ENCODE data around the gene SH3GL2. TPM values are rescaled to one million over a fixed set of nuclear protein-coding genes. Genes with fewer than 3 reads are reported as not detected.

Gene SH3GL2
- total RNA-seq, 2 experiments from 2014 or later, result not detected

- Mint-ChIP-seq H3K27me3 (ENCODE audit: low read depth) (peaks cover 5% of the 10 kb centered on the region), H3K27ac (no peak overlapping the region), H3K4me3 (no peak overlapping the region), H3K4me1 (ENCODE audit: low read depth) (no peaks in the 10 kb centered on the region), H3K9me3 (no peaks in the 10 kb centered on the region), H3K36me3 (ENCODE audit: low read depth) (no peaks in the 10 kb centered on the region)
- CTCF ChIA-PET, result interaction anchor here (0.6 to 2.9 kb wide), 15 partner anchors 9 to 1628 kb away, joined by 3 to 9 read pairs (median 3); no protein-coding TSS in a partner anchor
- intact Hi-C loops (cut with micrococcal nuclease), result loop anchor here (1.0 to 2.0 kb wide), 4 partner anchors 402 to 1646 kb away; no protein-coding TSS in a partner anchor
- peak; percentile 63 for DNase-seq
Measured at GRCh38 chr9:17810728-17811571, 232.1 kb downstream of the SH3GL2 start.

GRCh38 chr9:17813798-17814197 is 234.9 kb downstream of the SH3GL2 start:
- no peaks in the 10 kb centered on the region for H3K9me3 Mint-ChIP-seq
- H3K4me3 Mint-ChIP-seq, result no peak overlapping the region
- intact Hi-C loops (cut with micrococcal nuclease), result no loop called here
- peaks cover 5% of the 10 kb centered on the region for H3K27me3 Mint-ChIP-seq (ENCODE audit: low read depth)
- CTCF ChIA-PET, result interaction anchor here (0.7 kb wide), 1 partner anchor 1132 kb away, joined by 3 read pairs; no protein-coding TSS in a partner anchor
- no peak overlapping the region for H3K27ac Mint-ChIP-seq
- DNase-seq, result no peak
- no peaks in the 10 kb centered on the region for H3K36me3 Mint-ChIP-seq (ENCODE audit: low read depth)
- no peaks in the 10 kb centered on the region for H3K4me1 Mint-ChIP-seq (ENCODE audit: low read depth)

- H3K4me3 Mint-ChIP-seq, result no peak overlapping the region
- H3K36me3 Mint-ChIP-seq (ENCODE audit: low read depth), result no peaks in the 10 kb centered on the region
- no peak overlapping the region for H3K27ac Mint-ChIP-seq
- DNase-seq, result no peak
- H3K27me3 Mint-ChIP-seq (ENCODE audit: low read depth), result peaks cover 5% of the 10 kb centered on the region
- no peaks in the 10 kb centered on the region for H3K4me1 Mint-ChIP-seq (ENCODE audit: low read depth)
- intact Hi-C loops (cut with micrococcal nuclease), result no loop called here
- CTCF ChIA-PET, result no interaction called here
- peaks cover 4% of the 10 kb centered on the region for H3K9me3 Mint-ChIP-seq
Measured at GRCh38 chr9:17816431-17817027, 237.7 kb downstream of the SH3GL2 start.

GRCh38 chr9:17824191-17824590 is 245.3 kb downstream of the SH3GL2 start:
- H3K27ac Mint-ChIP-seq, result no peak overlapping the region
- no peaks in the 10 kb centered on the region for H3K36me3 Mint-ChIP-seq (ENCODE audit: low read depth)
- CTCF ChIA-PET, result no interaction called here
- H3K4me1 Mint-ChIP-seq (ENCODE audit: low read depth), result no peaks in the 10 kb centered on the region
- intact Hi-C loops (cut with micrococcal nuclease), result no loop called here
- no peaks in the 10 kb centered on the region for H3K27me3 Mint-ChIP-seq (ENCODE audit: low read depth)
- no peak overlapping the region for H3K4me3 Mint-ChIP-seq
- peaks cover 4% of the 10 kb centered on the region for H3K9me3 Mint-ChIP-seq
- no peak for DNase-seq

- CTCF ChIA-PET, result no interaction called here
- no peaks in the 10 kb centered on the region for H3K36me3 Mint-ChIP-seq (ENCODE audit: low read depth)
- H3K27ac Mint-ChIP-seq, result no peak overlapping the region
- H3K9me3 Mint-ChIP-seq, result peaks cover 4% of the 10 kb centered on the region
- H3K27me3 Mint-ChIP-seq (ENCODE audit: low read depth), result no peaks in the 10 kb centered on the region
- no peak for DNase-seq
- intact Hi-C loops (cut with micrococcal nuclease), result no loop called here
- H3K4me1 Mint-ChIP-seq (ENCODE audit: low read depth), result no peaks in the 10 kb centered on the region
- no peak overlapping the region for H3K4me3 Mint-ChIP-seq
Measured at GRCh38 chr9:17824616-17825264, 245.9 kb downstream of the SH3GL2 start.

- Mint-ChIP-seq H3K27me3 (ENCODE audit: low read depth) (no peaks in the 10 kb centered on the region), H3K4me3 (no peak overlapping the region), H3K36me3 (ENCODE audit: low read depth) (no peaks in the 10 kb centered on the region), H3K9me3 (peaks cover 3% of the 10 kb centered on the region), H3K27ac (no peak overlapping the region), H3K4me1 (ENCODE audit: low read depth) (no peaks in the 10 kb centered on the region)
- intact Hi-C loops (cut with micrococcal nuclease), result no loop called here
- CTCF ChIA-PET, result no interaction called here
- DNase-seq, result no peak
Measured at GRCh38 chr9:17825265-17825659, 246.4 kb downstream of the SH3GL2 start.

GRCh38 chr9:17829064-17829463 is 250.2 kb downstream of the SH3GL2 start:
- Mint-ChIP-seq H3K9me3 (peaks cover 1% of the 10 kb centered on the region), H3K36me3 (ENCODE audit: low read depth) (no peaks in the 10 kb centered on the region), H3K27me3 (ENCODE audit: low read depth) (no peaks in the 10 kb centered on the region), H3K27ac (no peak overlapping the region), H3K4me3 (no peak overlapping the region), H3K4me1 (ENCODE audit: low read depth) (no peaks in the 10 kb centered on the region)
- intact Hi-C loops (cut with micrococcal nuclease), result no loop called here
- CTCF ChIA-PET, result interaction anchor here (1.7 kb wide), 1 partner anchor 18 kb away, joined by 5 read pairs; no protein-coding TSS in a partner anchor
- DNase-seq, result no peak

GRCh38 chr9:17829812-17830385 is 251.0 kb downstream of the SH3GL2 start:
- intact Hi-C loops (cut with micrococcal nuclease), result no loop called here
- Mint-ChIP-seq H3K36me3 (ENCODE audit: low read depth) (no peaks in the 10 kb centered on the region), H3K27ac (no peak overlapping the region), H3K4me3 (no peak overlapping the region), H3K4me1 (ENCODE audit: low read depth) (no peaks in the 10 kb centered on the region), H3K9me3 (peaks cover 4% of the 10 kb centered on the region), H3K27me3 (ENCODE audit: low read depth) (no peaks in the 10 kb centered on the region)
- CTCF ChIA-PET, result no interaction called here
- DNase-seq, result no peak

- no peaks in the 10 kb centered on the region for H3K27me3 Mint-ChIP-seq (ENCODE audit: low read depth)
Measured at GRCh38 chr9:17832812-17833211, 253.9 kb downstream of the SH3GL2 start.

GRCh38 chr9:17833846-17834245 is 255.0 kb downstream of the SH3GL2 start:
- no peak overlapping the region for H3K4me3 Mint-ChIP-seq
- CTCF ChIA-PET, result interaction anchor here (0.5 to 1.9 kb wide), 3 partner anchors 13 to 376 kb away, joined by 3 to 5 read pairs (median 3); no protein-coding TSS in a partner anchor
- no peaks in the 10 kb centered on the region for H3K27me3 Mint-ChIP-seq (ENCODE audit: low read depth)
- no peak for DNase-seq
- no peaks in the 10 kb centered on the region for H3K4me1 Mint-ChIP-seq (ENCODE audit: low read depth)
- no peak overlapping the region for H3K27ac Mint-ChIP-seq
- H3K36me3 Mint-ChIP-seq (ENCODE audit: low read depth), result no peaks in the 10 kb centered on the region
- H3K9me3 Mint-ChIP-seq, result peaks cover 5% of the 10 kb centered on the region
- intact Hi-C loops (cut with micrococcal nuclease), result no loop called here

More at GRCh38 chr9:17832812-17833211, 253.9 kb downstream of the SH3GL2 start:
- H3K36me3 Mint-ChIP-seq (ENCODE audit: low read depth), result no peaks in the 10 kb centered on the region
- intact Hi-C loops (cut with micrococcal nuclease), result no loop called here
- CTCF ChIA-PET, result interaction anchor here (1.9 kb wide), 1 partner anchor 22 kb away, joined by 5 read pairs; no protein-coding TSS in a partner anchor
- no peak overlapping the region for H3K27ac Mint-ChIP-seq
- H3K4me1 Mint-ChIP-seq (ENCODE audit: low read depth), result no peaks in the 10 kb centered on the region
- peaks cover 4% of the 10 kb centered on the region for H3K9me3 Mint-ChIP-seq
- DNase-seq, result no peak
- H3K4me3 Mint-ChIP-seq, result no peak overlapping the region

- CTCF ChIA-PET, result no interaction called here
- peaks cover 5% of the 10 kb centered on the region for H3K9me3 Mint-ChIP-seq
- DNase-seq, result no peak
Measured at GRCh38 chr9:17837965-17838364, 259.1 kb downstream of the SH3GL2 start.

GRCh38 chr9:17839776-17840175 is 260.9 kb downstream of the SH3GL2 start:
- H3K4me1 Mint-ChIP-seq (ENCODE audit: low read depth), result no peaks in the 10 kb centered on the region
- intact Hi-C loops (cut with micrococcal nuclease), result no loop called here
- no peak overlapping the region for H3K27ac Mint-ChIP-seq
- H3K4me3 Mint-ChIP-seq, result no peak overlapping the region
- peaks cover 8% of the 10 kb centered on the region for H3K9me3 Mint-ChIP-seq
- CTCF ChIA-PET, result interaction anchor here (0.6 kb wide), 1 partner anchor 52 kb away, joined by 5 read pairs; no protein-coding TSS in a partner anchor
- DNase-seq, result no peak
- no peaks in the 10 kb centered on the region for H3K27me3 Mint-ChIP-seq (ENCODE audit: low read depth)
- no peaks in the 10 kb centered on the region for H3K36me3 Mint-ChIP-seq (ENCODE audit: low read depth)

More at GRCh38 chr9:17837965-17838364, 259.1 kb downstream of the SH3GL2 start:
- intact Hi-C loops (cut with micrococcal nuclease), result no loop called here
- Mint-ChIP-seq H3K27ac (no peak overlapping the region), H3K4me3 (no peak overlapping the region), H3K36me3 (ENCODE audit: low read depth) (no peaks in the 10 kb centered on the region), H3K4me1 (ENCODE audit: low read depth) (no peaks in the 10 kb centered on the region), H3K27me3 (ENCODE audit: low read depth) (no peaks in the 10 kb centered on the region)
